ENCODE results near the gene CADM4. TPM values are rescaled to one million over a fixed set of nuclear protein-coding genes. Genes with fewer than 3 reads are reported as not detected.
"Not testable (repeated sequence)": the region's sequence is repeated elsewhere in the genome, so short reads cannot be mapped to it uniquely, and the experiment has no call there.

CADM4 gene
- total RNA-seq, 4 donors from 2014 or later, result 85.2 to 108 (median 102) TPM

DNA sequence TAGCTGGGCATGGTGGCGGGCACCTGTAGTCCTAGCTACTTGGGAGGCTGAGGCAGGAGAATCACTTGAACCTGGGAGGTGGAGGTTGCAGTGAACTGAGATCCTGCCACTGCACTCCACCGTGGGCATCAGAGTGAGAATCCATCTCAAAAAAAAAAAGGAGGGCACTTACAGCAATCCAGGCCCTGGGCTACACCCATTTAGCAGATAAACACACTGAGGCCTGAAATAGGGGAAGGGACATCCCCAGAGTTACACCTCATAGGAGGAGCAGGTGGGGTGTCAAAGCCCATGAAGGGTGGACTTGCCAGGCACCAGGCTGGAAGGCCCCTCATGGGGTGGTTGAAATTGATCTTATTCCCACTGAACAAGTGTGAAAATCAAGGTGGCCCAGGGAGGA is 44.3 kb upstream of the CADM4 start:
- Histone ChIP-seq H3K36me3 (no peaks in the 10 kb centered on the region), H3K9me3 (no peaks in the 10 kb centered on the region), H3K27me3 (no peaks in the 10 kb centered on the region), H3K27ac (no peak overlapping the region), H3K4me1 (no peaks in the 10 kb centered on the region), H3K4me3 (no peak overlapping the region)
- no peak for DNase-seq (ENCODE audit: low spot score in 2 of 2)
- no peak for TF ChIP-seq EP300 (IDR thresholded peaks at IDR 0.05)
- TF ChIP-seq, protein P1, sequence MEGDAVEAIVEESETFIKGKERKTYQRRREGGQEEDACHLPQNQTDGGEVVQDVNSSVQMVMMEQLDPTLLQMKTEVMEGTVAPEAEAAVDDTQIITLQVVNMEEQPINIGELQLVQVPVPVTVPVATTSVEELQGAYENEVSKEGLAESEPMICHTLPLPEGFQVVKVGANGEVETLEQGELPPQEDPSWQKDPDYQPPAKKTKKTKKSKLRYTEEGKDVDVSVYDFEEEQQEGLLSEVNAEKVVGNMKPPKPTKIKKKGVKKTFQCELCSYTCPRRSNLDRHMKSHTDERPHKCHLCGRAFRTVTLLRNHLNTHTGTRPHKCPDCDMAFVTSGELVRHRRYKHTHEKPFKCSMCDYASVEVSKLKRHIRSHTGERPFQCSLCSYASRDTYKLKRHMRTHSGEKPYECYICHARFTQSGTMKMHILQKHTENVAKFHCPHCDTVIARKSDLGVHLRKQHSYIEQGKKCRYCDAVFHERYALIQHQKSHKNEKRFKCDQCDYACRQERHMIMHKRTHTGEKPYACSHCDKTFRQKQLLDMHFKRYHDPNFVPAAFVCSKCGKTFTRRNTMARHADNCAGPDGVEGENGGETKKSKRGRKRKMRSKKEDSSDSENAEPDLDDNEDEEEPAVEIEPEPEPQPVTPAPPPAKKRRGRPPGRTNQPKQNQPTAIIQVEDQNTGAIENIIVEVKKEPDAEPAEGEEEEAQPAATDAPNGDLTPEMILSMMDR (IDR thresholded peaks at IDR 0.05), result no peak
- no peak for TF ChIP-seq POLR2A (IDR thresholded peaks at IDR 0.05)
- 62 to 82% methylated on average over 2 of the region's 2 CpGs for WGBS, 2 donors

DNA sequence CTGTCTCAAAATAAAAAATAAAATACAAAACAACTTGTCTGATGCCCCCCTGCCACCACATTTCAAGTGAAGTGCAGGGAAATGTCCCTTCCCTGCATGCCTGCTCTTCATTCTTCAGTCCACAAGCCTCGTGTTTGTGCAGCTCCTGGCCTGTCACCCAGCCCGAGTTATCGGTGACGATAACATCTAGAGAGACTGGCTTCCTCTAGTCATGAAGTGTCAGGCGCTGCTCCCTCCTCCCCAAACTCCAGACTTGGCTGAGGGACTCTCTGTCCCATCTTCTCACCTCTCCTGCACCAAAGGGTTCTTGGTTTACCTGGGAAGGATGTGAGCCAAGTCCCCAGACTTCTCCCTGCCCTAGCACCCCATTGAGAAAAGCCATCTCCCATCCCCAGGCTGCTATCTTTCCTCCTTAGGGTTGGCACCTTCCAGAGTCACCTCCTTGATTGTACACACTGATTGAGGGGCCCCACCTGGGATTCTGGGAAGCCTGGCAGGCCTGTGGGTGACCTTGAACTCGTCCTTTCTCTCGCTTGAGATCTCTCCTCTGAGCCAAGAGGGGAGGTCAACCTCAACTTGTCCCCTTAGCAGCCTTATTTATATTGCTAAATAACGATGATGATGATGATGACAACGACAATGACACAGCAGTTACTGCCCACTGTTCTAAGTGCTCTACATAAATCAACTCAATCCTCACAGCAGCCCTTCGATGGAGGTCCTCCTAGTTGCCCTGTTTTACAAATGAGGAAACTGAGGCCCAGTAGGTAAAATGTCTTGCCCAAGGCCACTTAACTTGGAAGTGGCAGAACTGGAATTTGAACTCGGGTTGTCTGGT is 43.4 kb upstream of the CADM4 start:
- H3K4me3 ChIP-seq, result no peak overlapping the region
- TF ChIP-seq, protein P1 (IDR thresholded peaks at IDR 0.05), result no peak
- TF ChIP-seq POLR2A (IDR thresholded peaks at IDR 0.05), result no peak
- 68 to 72% methylated on average over 11 of the region's 11 CpGs for WGBS, 2 donors
- H3K36me3 ChIP-seq, result no peaks in the 10 kb centered on the region
- no peak for DNase-seq (ENCODE audit: low spot score in 2 of 2)
- no peak overlapping the region for H3K27ac ChIP-seq
- H3K27me3 ChIP-seq, result no peaks in the 10 kb centered on the region
- no peaks in the 10 kb centered on the region for H3K9me3 ChIP-seq
- H3K4me1 ChIP-seq, result no peaks in the 10 kb centered on the region

DNA sequence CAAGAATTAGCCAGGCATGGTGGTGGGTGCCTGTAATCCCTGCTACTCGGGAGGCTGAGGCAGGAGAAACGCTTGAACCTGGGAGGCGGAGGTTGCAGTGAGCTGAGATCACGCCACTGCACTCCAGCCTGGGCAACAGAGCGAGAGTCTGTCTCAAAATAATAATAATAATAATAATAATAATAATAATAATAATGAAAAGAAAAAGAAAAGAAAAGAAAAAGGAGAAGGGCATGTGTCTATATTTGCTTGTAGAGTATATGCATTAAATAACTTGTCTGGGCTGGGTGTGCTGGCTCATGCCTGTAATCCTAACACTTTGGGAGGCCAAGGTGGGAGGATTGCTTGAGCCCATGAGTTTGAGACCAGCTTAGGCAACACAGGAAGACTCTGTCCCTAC is 42.6 kb upstream of the CADM4 start:
- not testable (repeated sequence) for H3K9me3 ChIP-seq; H3K27me3 ChIP-seq; H3K4me3 ChIP-seq; H3K4me1 ChIP-seq; H3K36me3 ChIP-seq; H3K27ac ChIP-seq; DNase-seq (ENCODE audit: low spot score in 2 of 2)
- 89 to 91% methylated on average over 5 of the region's 5 CpGs for WGBS, 2 donors

DNA sequence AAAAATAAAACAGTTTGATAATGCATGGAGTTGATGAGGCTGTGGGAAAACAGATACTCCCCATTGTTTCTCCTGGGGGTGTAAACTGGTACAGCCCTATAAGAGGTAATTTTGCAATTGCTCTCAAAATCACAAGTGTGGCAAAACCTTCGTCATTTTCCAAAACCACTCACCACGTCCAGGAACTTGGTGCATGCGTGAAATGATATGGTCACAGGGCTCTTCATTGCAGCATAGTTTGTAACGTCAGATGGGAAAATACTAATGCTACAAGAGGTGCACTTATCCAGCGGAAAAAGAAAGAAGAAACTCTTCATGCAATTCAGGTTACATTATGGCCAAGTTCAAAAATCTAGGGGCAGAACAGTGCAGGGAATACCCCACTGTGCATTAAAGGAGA is 42.2 kb upstream of the CADM4 start:
- H3K4me1 ChIP-seq, result no peaks in the 10 kb centered on the region
- TF ChIP-seq EP300 (IDR thresholded peaks at IDR 0.05), result no peak
- TF ChIP-seq POLR2A (IDR thresholded peaks at IDR 0.05), result no peak
- TF ChIP-seq, protein P1 (IDR thresholded peaks at IDR 0.05), result no peak
- WGBS, 2 donors, result 80 to 81% methylated on average over 5 of the region's 5 CpGs
- H3K36me3 ChIP-seq, result no peaks in the 10 kb centered on the region
- no peaks in the 10 kb centered on the region for H3K9me3 ChIP-seq
- no peaks in the 10 kb centered on the region for H3K27me3 ChIP-seq
- DNase-seq (ENCODE audit: low spot score in 2 of 2), result no peak
- no peak overlapping the region for H3K4me3 ChIP-seq
- no peak overlapping the region for H3K27ac ChIP-seq

DNA sequence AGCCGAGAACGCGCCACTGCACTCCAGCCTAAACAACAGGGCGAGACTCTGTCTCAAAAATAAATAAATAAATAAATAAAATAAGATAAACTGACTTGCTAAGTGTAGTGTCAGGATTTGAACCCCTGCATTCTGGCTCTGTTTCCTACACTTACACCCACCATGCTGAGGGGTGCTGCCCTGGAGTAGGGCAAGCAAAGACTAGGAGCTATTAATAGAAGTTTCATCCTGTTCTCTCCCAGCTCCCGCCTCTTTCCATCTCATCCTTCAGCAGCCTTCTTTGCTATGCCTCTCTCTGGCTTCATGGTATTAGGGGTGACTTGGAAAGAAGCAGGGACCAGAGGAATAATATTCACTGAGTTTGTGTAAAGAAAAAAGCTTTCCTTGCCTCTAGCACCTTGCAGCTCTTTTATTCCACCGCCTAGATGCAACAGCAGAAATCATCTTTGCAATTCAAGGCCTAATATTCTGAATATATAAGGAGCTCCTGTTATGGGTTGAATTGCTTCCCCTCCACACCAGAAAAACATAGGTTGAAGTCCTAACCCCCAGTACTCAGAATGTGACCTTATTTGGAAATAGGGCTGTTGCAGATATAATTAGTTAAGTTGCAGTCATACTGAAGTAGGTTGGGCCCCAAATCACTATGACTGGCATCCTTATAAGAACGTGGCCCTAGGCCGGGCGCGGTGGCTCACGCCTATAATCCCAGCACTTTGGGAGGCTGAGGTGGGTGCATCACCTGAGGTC is 39.0 kb upstream of the CADM4 start:
- TF ChIP-seq EP300 (IDR thresholded peaks at IDR 0.05) (no peak), POLR2A (IDR thresholded peaks at IDR 0.05) (no peak)
- TF ChIP-seq, protein P1 (IDR thresholded peaks at IDR 0.05), result no peak
- H3K27ac ChIP-seq, result no peak overlapping the region
- 91 to 95% methylated on average over 11 of the region's 11 CpGs for WGBS, 2 donors

More for the DNA sequence above, 39.0 kb upstream of the CADM4 start:
- Histone ChIP-seq H3K9me3 (no peaks in the 10 kb centered on the region), H3K4me3 (no peak overlapping the region), H3K27me3 (no peaks in the 10 kb centered on the region), H3K36me3 (no peaks in the 10 kb centered on the region), H3K4me1 (no peaks in the 10 kb centered on the region)
- no peak for DNase-seq (ENCODE audit: low spot score in 2 of 2)

Measured in tibial nerve (tissue), 4 donors.